Astrocyte (in vitro differentiated cells and primary cell): ENCODE data around the gene FAM174C. TPM values are rescaled to one million over a fixed set of nuclear protein-coding genes. Genes with fewer than 3 reads are reported as not detected.

ENCODE experiments used
- DNase-seq: peaks from one replicate; pipeline ENCODE4 v3.0.0-alpha.2; 2010; ENCODE audit warnings: low read depth
- FAIRE-seq: peaks from 2 replicates; lab custom pipeline; 2011; peaks lifted over from hg19 to GRCh38; lab: Jason Lieb, UNC
- H2AFZ ChIP-seq: 2 replicates; pipeline ENCODE4 v1.6.0; 2012; ENCODE audit warnings: low read depth, low read length, inconsistent platforms
- H3K27ac ChIP-seq: 2 replicates; pipeline ENCODE4 v1.5.1; 2011; ENCODE audit warnings: low read depth, low read length, inconsistent platforms
- H3K27me3 ChIP-seq: 2 replicates; pipeline ENCODE4 v1.6.0; 2011; ENCODE audit warnings: low read length, inconsistent platforms; ENCODE audit not compliant: insufficient read depth
- H3K36me3 ChIP-seq: 2 replicates; pipeline ENCODE4 v1.5.1; 2011; ENCODE audit warnings: low read length, inconsistent platforms; ENCODE audit not compliant: insufficient read depth
- H3K4me1 ChIP-seq: 2 replicates; pipeline ENCODE4 v1.5.1; 2011; ENCODE audit warnings: low read length, inconsistent platforms; ENCODE audit not compliant: insufficient read depth
- H3K4me2 ChIP-seq: 2 replicates; pipeline ENCODE4 v1.6.0; 2012; ENCODE audit warnings: low read length, inconsistent platforms
- H3K4me3 ChIP-seq: 2 replicates; pipeline ENCODE4 v1.5.1; 2011; ENCODE audit warnings: low read depth, mild to moderate bottlenecking, low read length, inconsistent platforms; ENCODE audit not compliant: insufficient read depth
- H3K79me2 ChIP-seq: 2 replicates; pipeline ENCODE4 v1.6.0; 2012; ENCODE audit warnings: mild to moderate bottlenecking, low read length, inconsistent platforms; ENCODE audit not compliant: insufficient read depth
- H3K9ac ChIP-seq: 2 replicates; pipeline ENCODE4 v1.6.0; 2012; ENCODE audit warnings: mild to moderate bottlenecking, low read length, inconsistent platforms
- H3K9me3 ChIP-seq: 2 replicates; pipeline ENCODE4 v1.5.1; 2012; ENCODE audit warnings: low read depth, mild to moderate bottlenecking, low read length, inconsistent platforms; ENCODE audit not compliant: insufficient read depth
- H4K20me1 ChIP-seq: 2 replicates; pipeline ENCODE4 v1.6.0; 2012; ENCODE audit warnings: low read length, inconsistent platforms; ENCODE audit not compliant: insufficient read depth
- H3K27ac Mint-ChIP-seq: one replicate; pipeline ENCODE4 v1.8.0; 2021; ENCODE audit warnings: mild to moderate bottlenecking, mixed read lengths; ENCODE audit not compliant: unreplicated experiment
- H3K27me3 Mint-ChIP-seq: one replicate; pipeline ENCODE4 v1.8.0; 2021; ENCODE audit warnings: low read depth, mixed read lengths; ENCODE audit not compliant: unreplicated experiment
- H3K36me3 Mint-ChIP-seq: one replicate; pipeline ENCODE4 v1.8.0; 2021; ENCODE audit warnings: low read depth, mixed read lengths; ENCODE audit not compliant: unreplicated experiment
- H3K4me1 Mint-ChIP-seq: one replicate; pipeline ENCODE4 v1.8.0; 2021; ENCODE audit warnings: low read depth, mixed read lengths; ENCODE audit not compliant: unreplicated experiment
- H3K4me3 Mint-ChIP-seq: one replicate; pipeline ENCODE4 v1.8.0; 2021; ENCODE audit warnings: mild to moderate bottlenecking, moderate library complexity, mixed read lengths; ENCODE audit not compliant: unreplicated experiment
- H3K9me3 Mint-ChIP-seq: one replicate; pipeline ENCODE4 v1.8.0; 2021; ENCODE audit warnings: mild to moderate bottlenecking, mixed read lengths; ENCODE audit not compliant: unreplicated experiment
- CTCF ChIP-seq: IDR thresholded peaks from 2 replicates; pipeline ENCODE4 v1.5.1; 2011; ENCODE audit warnings: low read depth, mild to moderate bottlenecking, inconsistent platforms, low read length, moderate library complexity; ENCODE audit not compliant: insufficient read depth
- EZH2 ChIP-seq: IDR thresholded peaks from 2 replicates; pipeline ENCODE4 v1.6.1; 2012; ENCODE audit warnings: mild to moderate bottlenecking, low read length, inconsistent platforms; ENCODE audit not compliant: insufficient read depth
- total RNA-seq: library from RNA; stranded (reverse); gene quantifications from 2 replicates; pipeline ENCODE4 v1.2.1, GENCODE V29; 2021

FAM174C gene
- total RNA-seq, 1 donor from 2014 or later = 50.5 TPM

- no peak overlapping the region for H3K4me2 ChIP-seq
- no peaks in the 10 kb centered on the region for H4K20me1 ChIP-seq
- TF ChIP-seq EZH2 (no peak), CTCF (no peak)
- H3K9me3 ChIP-seq = no peaks in the 10 kb centered on the region
- H3K79me2 ChIP-seq = no peaks in the 10 kb centered on the region
- FAIRE-seq (no peak), DNase-seq (no peak)
- Mint-ChIP-seq H3K4me1 (no peaks in the 10 kb centered on the region), H3K9me3 (no peaks in the 10 kb centered on the region), H3K27me3 (peaks cover 2% of the 10 kb centered on the region), H3K27ac (no peak overlapping the region), H3K4me3 (no peak overlapping the region), H3K36me3 (no peaks in the 10 kb centered on the region)
- no peaks in the 10 kb centered on the region for H3K36me3 ChIP-seq
- H3K4me3 ChIP-seq = no peak overlapping the region
- H3K9ac ChIP-seq = no peak overlapping the region
- H2AFZ ChIP-seq = no peak overlapping the region
- peaks cover 2% of the 10 kb centered on the region for H3K27me3 ChIP-seq
- H3K27ac ChIP-seq = no peak overlapping the region
- H3K4me1 ChIP-seq = no peaks in the 10 kb centered on the region
Measured at GRCh38 chr19:1307755-1308303, 32.5 kb downstream of the FAM174C start.

GRCh38 chr19:1308718-1309117, 33.4 kb downstream of the FAM174C start:
- TF ChIP-seq EZH2 = no peak
- TF ChIP-seq CTCF = no peak
- FAIRE-seq = no peak

GRCh38 chr19:1309977-1310852, 34.9 kb downstream of the FAM174C start:
- Histone ChIP-seq H3K27me3 (no peaks in the 10 kb centered on the region), H2AFZ (no peak overlapping the region), H3K27ac (no peak overlapping the region), H3K4me2 (no peak overlapping the region), H3K79me2 (no peaks in the 10 kb centered on the region), H3K9ac (no peak overlapping the region), H3K9me3 (no peaks in the 10 kb centered on the region), H4K20me1 (no peaks in the 10 kb centered on the region), H3K4me3 (no peak overlapping the region), H3K36me3 (no peaks in the 10 kb centered on the region), H3K4me1 (peaks cover 11% of the 10 kb centered on the region)
- no peak for DNase-seq
- no peaks in the 10 kb centered on the region for H3K36me3 Mint-ChIP-seq
- TF ChIP-seq CTCF (no peak), EZH2 (no peak)
- H3K9me3 Mint-ChIP-seq = no peaks in the 10 kb centered on the region
- peaks cover 9% of the 10 kb centered on the region for H3K4me1 Mint-ChIP-seq
- H3K27me3 Mint-ChIP-seq = no peaks in the 10 kb centered on the region
- FAIRE-seq = no peak
- H3K27ac Mint-ChIP-seq = no peak overlapping the region
- H3K4me3 Mint-ChIP-seq = no peak overlapping the region

More at GRCh38 chr19:1308718-1309117, 33.4 kb downstream of the FAM174C start:
- peaks cover 2% of the 10 kb centered on the region for H3K4me1 Mint-ChIP-seq
- H3K9me3 Mint-ChIP-seq = no peaks in the 10 kb centered on the region
- H3K27ac Mint-ChIP-seq = no peak overlapping the region
- Histone ChIP-seq H3K27me3 (no peaks in the 10 kb centered on the region), H3K27ac (no peak overlapping the region), H3K4me2 (no peak overlapping the region), H3K4me3 (no peak overlapping the region), H2AFZ (no peak overlapping the region), H3K36me3 (no peaks in the 10 kb centered on the region), H3K79me2 (no peaks in the 10 kb centered on the region), H3K9me3 (no peaks in the 10 kb centered on the region), H3K9ac (no peak overlapping the region), H3K4me1 (peaks cover 7% of the 10 kb centered on the region), H4K20me1 (no peaks in the 10 kb centered on the region)
- no peaks in the 10 kb centered on the region for H3K27me3 Mint-ChIP-seq
- DNase-seq = no peak
- H3K4me3 Mint-ChIP-seq = no peak overlapping the region
- H3K36me3 Mint-ChIP-seq = no peaks in the 10 kb centered on the region
